ENCODE measurements around the gene TNK2.
"Not testable (repeated sequence)": the region's sequence is repeated elsewhere in the genome, so short reads cannot be mapped to it uniquely, and the experiment has no call there.

The TNK2 gene

DNA sequence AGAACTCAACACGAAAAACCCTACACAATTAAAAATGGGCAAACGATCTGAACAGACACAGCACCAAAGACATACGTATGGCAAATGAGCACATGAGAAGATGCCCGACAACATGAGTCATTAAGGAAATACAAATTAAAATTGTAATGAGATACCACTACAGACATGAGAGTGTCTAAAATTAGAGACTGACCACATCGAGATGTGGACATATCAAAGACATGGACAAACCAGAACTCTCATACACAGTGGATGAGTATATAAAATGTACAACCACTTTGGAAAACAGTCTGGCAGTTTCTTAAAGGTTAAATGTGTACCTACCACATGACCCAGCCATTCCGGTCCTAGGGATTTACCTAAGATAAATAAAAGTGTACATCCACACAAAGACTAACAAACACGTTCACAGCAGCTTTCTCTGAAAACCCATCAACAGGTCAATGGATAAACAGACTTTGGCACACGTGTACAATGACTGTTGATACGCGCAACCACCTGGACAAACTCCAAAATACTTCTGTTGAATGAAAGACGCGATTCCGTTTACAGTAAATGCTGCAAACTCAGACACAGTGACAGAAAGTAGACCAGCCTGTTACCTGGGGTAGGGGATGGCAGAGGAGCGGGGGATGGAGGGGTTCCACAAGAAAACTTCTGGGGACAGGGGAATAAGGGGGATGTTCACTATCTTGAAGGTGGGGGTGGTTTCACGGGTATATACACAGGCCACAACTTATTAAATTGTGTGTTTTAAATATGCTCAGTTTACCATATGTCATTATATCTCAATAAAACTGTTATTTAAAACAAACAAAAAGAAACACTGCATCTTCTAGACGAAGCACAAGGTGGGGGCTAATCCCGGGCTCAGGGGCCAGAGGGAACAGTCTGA is 2.1 kb downstream of the TNK2 start:
- Histone ChIP-seq H2AFZ (ENCODE audit: low read depth, low read length) (peak overlapping the region; percentile 28; the same call in 1 of the 2 replicates), H3K79me2 (ENCODE audit: insufficient read depth, low read length) (peaks cover 42% of the 10 kb centered on the region), H3K36me3 (ENCODE audit: insufficient read depth, low read length) (no peaks in the 10 kb centered on the region), H3K9me3 (ENCODE audit: insufficient read depth, low read length, severe bottlenecking) (no peaks in the 10 kb centered on the region), H3K4me1 (ENCODE audit: insufficient read depth, low read length) (peaks cover 41% of the 10 kb centered on the region), H3K27ac (ENCODE audit: low read length) (peak overlapping the region; percentile 55), H3K4me2 (ENCODE audit: insufficient read depth, low read length) (peak overlapping the region; percentile 96), H3K4me3 (ENCODE audit: low read depth in 1 of 2, low read length in 2 of 2) (peak overlapping the region; percentile 44 to 73; a peak in 3 of 4 replicates), H3K9ac (ENCODE audit: low read depth, low read length) (peak overlapping the region; percentile 67), H3K27me3 (ENCODE audit: insufficient read depth, low read length, poor library complexity) (no peaks in the 10 kb centered on the region), H4K20me1 (ENCODE audit: insufficient read depth, low read length) (peaks cover 26% of the 10 kb centered on the region)
- TF ChIP-seq, protein P1, sequence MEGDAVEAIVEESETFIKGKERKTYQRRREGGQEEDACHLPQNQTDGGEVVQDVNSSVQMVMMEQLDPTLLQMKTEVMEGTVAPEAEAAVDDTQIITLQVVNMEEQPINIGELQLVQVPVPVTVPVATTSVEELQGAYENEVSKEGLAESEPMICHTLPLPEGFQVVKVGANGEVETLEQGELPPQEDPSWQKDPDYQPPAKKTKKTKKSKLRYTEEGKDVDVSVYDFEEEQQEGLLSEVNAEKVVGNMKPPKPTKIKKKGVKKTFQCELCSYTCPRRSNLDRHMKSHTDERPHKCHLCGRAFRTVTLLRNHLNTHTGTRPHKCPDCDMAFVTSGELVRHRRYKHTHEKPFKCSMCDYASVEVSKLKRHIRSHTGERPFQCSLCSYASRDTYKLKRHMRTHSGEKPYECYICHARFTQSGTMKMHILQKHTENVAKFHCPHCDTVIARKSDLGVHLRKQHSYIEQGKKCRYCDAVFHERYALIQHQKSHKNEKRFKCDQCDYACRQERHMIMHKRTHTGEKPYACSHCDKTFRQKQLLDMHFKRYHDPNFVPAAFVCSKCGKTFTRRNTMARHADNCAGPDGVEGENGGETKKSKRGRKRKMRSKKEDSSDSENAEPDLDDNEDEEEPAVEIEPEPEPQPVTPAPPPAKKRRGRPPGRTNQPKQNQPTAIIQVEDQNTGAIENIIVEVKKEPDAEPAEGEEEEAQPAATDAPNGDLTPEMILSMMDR (IDR thresholded peaks at IDR 0.05; ENCODE audit: borderline replicate concordance, extremely low read depth, low read length, poor library complexity, severe bottlenecking), result no peak
- no peak for TF ChIP-seq EZH2 (IDR thresholded peaks at IDR 0.05; ENCODE audit: borderline replicate concordance, low read depth, low read length, severe bottlenecking)
- ATAC-seq (ENCODE audit: insufficient read depth, low read depth) (no peak), DNase-seq (no peak)

DNA sequence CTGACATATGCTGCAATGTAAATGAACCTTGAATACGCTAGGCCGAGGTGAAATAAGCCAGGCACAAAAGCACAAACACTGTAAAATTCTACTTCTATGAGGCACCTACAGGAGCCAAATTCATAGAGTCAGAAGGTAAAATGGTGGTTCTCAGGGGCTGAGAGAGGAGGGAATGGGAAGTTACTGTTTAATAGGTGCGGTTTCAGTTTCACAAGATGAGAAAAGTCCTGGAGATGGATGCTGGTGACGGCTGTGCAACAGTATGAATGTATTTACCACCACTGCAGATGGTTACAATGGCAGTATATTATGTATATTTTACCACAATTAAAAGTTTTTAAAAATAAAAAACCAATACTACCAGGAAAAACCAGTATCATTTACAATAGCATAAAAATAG is 4.0 kb downstream of the TNK2 start:
- H3K4me1 ChIP-seq (ENCODE audit: insufficient read depth, low read length), result peaks cover 32% of the 10 kb centered on the region
- H3K9ac ChIP-seq (ENCODE audit: low read depth, low read length), result no peak overlapping the region
- no peaks in the 10 kb centered on the region for H3K27me3 ChIP-seq (ENCODE audit: insufficient read depth, low read length, poor library complexity)
- H3K79me2 ChIP-seq (ENCODE audit: insufficient read depth, low read length), result peaks cover 52% of the 10 kb centered on the region
- no peak overlapping the region for H2AFZ ChIP-seq (ENCODE audit: low read depth, low read length)
- H3K27ac ChIP-seq (ENCODE audit: low read length), result no peak overlapping the region
- no peak overlapping the region for H3K4me3 ChIP-seq (ENCODE audit: low read depth in 1 of 2, low read length in 2 of 2)
- no peaks in the 10 kb centered on the region for H3K9me3 ChIP-seq (ENCODE audit: insufficient read depth, low read length, severe bottlenecking)
- no peak for ATAC-seq (ENCODE audit: insufficient read depth, low read depth)
- H3K36me3 ChIP-seq (ENCODE audit: insufficient read depth, low read length), result no peaks in the 10 kb centered on the region
- peaks cover 40% of the 10 kb centered on the region for H4K20me1 ChIP-seq (ENCODE audit: insufficient read depth, low read length)
- no peak for TF ChIP-seq EZH2 (IDR thresholded peaks at IDR 0.05; ENCODE audit: borderline replicate concordance, low read depth, low read length, severe bottlenecking)
- H3K4me2 ChIP-seq (ENCODE audit: insufficient read depth, low read length), result no peak overlapping the region
- no peak for DNase-seq

DNA sequence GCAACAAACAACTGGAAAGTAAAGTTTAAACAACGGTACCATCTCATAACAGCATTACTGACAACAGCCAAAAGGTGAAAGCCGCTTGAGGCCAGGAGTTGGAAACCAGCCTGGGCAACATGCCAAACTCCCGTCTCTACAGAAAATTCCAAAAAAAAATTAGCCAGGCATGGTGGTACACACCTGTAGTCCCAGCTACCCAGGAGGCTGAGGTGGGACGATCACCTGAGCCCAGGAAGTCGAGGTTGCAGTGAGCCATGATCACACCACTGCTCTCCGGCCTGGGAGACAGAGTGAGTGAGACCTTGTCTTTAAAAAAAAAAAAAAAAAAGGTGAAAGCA is 4.4 kb downstream of the TNK2 start:
- H3K9ac ChIP-seq (ENCODE audit: low read depth, low read length), result no peak overlapping the region
- no peak overlapping the region for H3K27ac ChIP-seq (ENCODE audit: low read length)
- no peak overlapping the region for H3K4me3 ChIP-seq (ENCODE audit: low read depth in 1 of 2, low read length in 2 of 2)
- no peaks in the 10 kb centered on the region for H3K9me3 ChIP-seq (ENCODE audit: insufficient read depth, low read length, severe bottlenecking)
- H4K20me1 ChIP-seq (ENCODE audit: insufficient read depth, low read length), result peaks cover 40% of the 10 kb centered on the region
- no peaks in the 10 kb centered on the region for H3K27me3 ChIP-seq (ENCODE audit: insufficient read depth, low read length, poor library complexity)
- no peak overlapping the region for H2AFZ ChIP-seq (ENCODE audit: low read depth, low read length)
- TF ChIP-seq, protein P1 (IDR thresholded peaks at IDR 0.05; ENCODE audit: borderline replicate concordance, extremely low read depth, low read length, poor library complexity, severe bottlenecking), result no peak
- no peak for TF ChIP-seq EZH2 (IDR thresholded peaks at IDR 0.05; ENCODE audit: borderline replicate concordance, low read depth, low read length, severe bottlenecking)
- no peak overlapping the region for H3K4me2 ChIP-seq (ENCODE audit: insufficient read depth, low read length)
- H3K79me2 ChIP-seq (ENCODE audit: insufficient read depth, low read length), result peaks cover 52% of the 10 kb centered on the region
- DNase-seq, result no peak
- no peaks in the 10 kb centered on the region for H3K36me3 ChIP-seq (ENCODE audit: insufficient read depth, low read length)
- peaks cover 32% of the 10 kb centered on the region for H3K4me1 ChIP-seq (ENCODE audit: insufficient read depth, low read length)
- no peak for ATAC-seq (ENCODE audit: insufficient read depth, low read depth)

DNA sequence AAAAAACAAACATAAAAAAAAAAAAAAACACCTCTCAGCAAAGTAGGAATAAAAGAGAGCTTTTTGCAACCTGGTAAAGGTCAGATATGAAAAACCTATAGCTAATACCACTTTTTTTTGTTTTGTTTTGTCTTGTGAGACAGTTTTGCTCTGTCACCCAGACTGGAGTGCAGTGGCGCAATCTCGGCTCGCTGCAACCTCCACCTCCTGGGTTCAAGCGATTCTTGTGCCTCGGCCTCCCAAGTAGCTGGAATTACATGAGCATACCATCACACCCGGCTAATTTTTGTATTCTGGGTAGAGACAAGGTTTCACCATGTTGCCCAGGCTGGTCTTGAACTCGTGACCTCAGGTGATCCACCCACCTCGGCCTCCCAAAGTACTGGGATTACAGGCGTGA is 5.7 kb downstream of the TNK2 start:
- ATAC-seq (ENCODE audit: insufficient read depth, low read depth); H2AFZ ChIP-seq (ENCODE audit: low read depth, low read length); H3K36me3 ChIP-seq (ENCODE audit: insufficient read depth, low read length); H3K4me2 ChIP-seq (ENCODE audit: insufficient read depth, low read length); DNase-seq; H3K27me3 ChIP-seq (ENCODE audit: insufficient read depth, low read length, poor library complexity); H3K4me3 ChIP-seq (ENCODE audit: low read depth in 1 of 2, low read length in 2 of 2); H3K9me3 ChIP-seq (ENCODE audit: insufficient read depth, low read length, severe bottlenecking); H3K27ac ChIP-seq (ENCODE audit: low read length); H3K9ac ChIP-seq (ENCODE audit: low read depth, low read length): not testable (repeated sequence)
- peaks cover 19% of the 10 kb centered on the region for H3K4me1 ChIP-seq (ENCODE audit: insufficient read depth, low read length)
- peaks cover 32% of the 10 kb centered on the region for H4K20me1 ChIP-seq (ENCODE audit: insufficient read depth, low read length)
- H3K79me2 ChIP-seq (ENCODE audit: insufficient read depth, low read length), result peaks cover 46% of the 10 kb centered on the region

DNA sequence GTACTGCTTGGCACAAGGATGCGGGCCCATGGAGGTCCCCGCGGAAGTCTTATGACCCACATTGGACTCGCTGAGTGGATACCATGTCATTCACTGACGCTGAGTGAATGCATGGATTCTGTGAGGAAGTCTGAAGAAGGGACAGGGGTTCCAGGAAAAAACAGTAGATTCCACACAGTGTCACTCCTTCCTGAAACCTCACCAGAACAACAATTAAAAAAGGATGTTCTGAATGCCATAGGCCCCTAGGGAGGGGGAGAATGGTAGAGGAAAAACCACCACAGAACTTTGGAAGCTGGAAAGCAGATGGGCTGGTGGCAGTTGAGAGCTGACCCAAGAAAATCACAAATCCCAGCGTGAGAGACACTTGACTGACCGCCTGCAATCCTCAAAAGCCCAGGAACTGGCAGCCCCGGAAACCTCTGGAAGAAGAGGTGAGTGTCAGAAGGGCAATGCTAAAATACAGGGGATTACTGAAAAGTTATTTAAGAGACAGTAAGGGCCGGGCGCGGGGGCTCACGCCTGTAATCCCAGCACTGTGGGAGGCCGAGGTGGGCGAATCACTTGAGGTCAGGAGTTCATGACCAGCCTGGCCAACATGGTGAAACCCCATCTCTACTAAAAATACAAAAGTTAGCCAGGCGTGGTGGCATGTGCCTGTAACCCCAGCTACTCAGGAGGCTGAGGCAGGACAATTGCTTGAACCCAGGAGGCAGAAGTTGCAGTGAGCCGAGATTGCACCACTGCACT is 6.3 kb downstream of the TNK2 start:
- not testable (repeated sequence) for H2AFZ ChIP-seq (ENCODE audit: low read depth, low read length); H3K4me2 ChIP-seq (ENCODE audit: insufficient read depth, low read length); H3K4me3 ChIP-seq (ENCODE audit: low read depth in 1 of 2, low read length in 2 of 2); ATAC-seq (ENCODE audit: insufficient read depth, low read depth); H3K9ac ChIP-seq (ENCODE audit: low read depth, low read length); H3K27me3 ChIP-seq (ENCODE audit: insufficient read depth, low read length, poor library complexity); H3K9me3 ChIP-seq (ENCODE audit: insufficient read depth, low read length, severe bottlenecking); DNase-seq; H3K36me3 ChIP-seq (ENCODE audit: insufficient read depth, low read length); H3K27ac ChIP-seq (ENCODE audit: low read length)
- Histone ChIP-seq H4K20me1 (ENCODE audit: insufficient read depth, low read length) (peaks cover 27% of the 10 kb centered on the region), H3K79me2 (ENCODE audit: insufficient read depth, low read length) (peaks cover 41% of the 10 kb centered on the region), H3K4me1 (ENCODE audit: insufficient read depth, low read length) (peaks cover 13% of the 10 kb centered on the region)

Measured in DND-41 (cell line).